GM23248 (cell line): ENCODE measurements around the gene TMEM117. TPM values are rescaled to one million over a fixed set of nuclear protein-coding genes. Genes with fewer than 3 reads are reported as not detected.

Experiments used
- DNase-seq: peaks from one replicate; pipeline ENCODE4 v3.0.0-alpha.2; 2015
- H2AFZ ChIP-seq: fragments of 200-600 bp; sonication (generic); 2 replicates; pipeline ENCODE4 v1.6.1; 2016; ENCODE audit warnings: antibody characterized with exemption
- H3F3A ChIP-seq: fragments of 200-600 bp; sonication (generic); 2 replicates; pipeline ENCODE4 v1.6.1; 2016; ENCODE audit warnings: mild to moderate bottlenecking, antibody characterized with exemption, mixed run types; ENCODE audit not compliant: insufficient read depth
- H3K27ac ChIP-seq: fragments of 200-600 bp; sonication (generic); 2 replicates; pipeline ENCODE4 v1.5.1; 2016; ENCODE audit warnings: mild to moderate bottlenecking
- H3K27me3 ChIP-seq: fragments of 200-600 bp; sonication (generic); replicated peaks from 2 replicates; pipeline ENCODE4 v1.6.1; 2016; ENCODE audit warnings: mild to moderate bottlenecking; ENCODE audit not compliant: insufficient read depth
- H3K36me3 ChIP-seq: fragments of 200-600 bp; sonication (generic); 2 replicates; pipeline ENCODE4 v1.6.1; 2016; ENCODE audit warnings: low read depth, mild to moderate bottlenecking
- H3K4me1 ChIP-seq: fragments of 200-600 bp; sonication (generic); 2 replicates; pipeline ENCODE4 v1.6.1; 2016; ENCODE audit warnings: mild to moderate bottlenecking; ENCODE audit not compliant: insufficient read depth
- H3K4me2 ChIP-seq: fragments of 200-600 bp; sonication (generic); one replicate; pipeline ENCODE4 v1.6.1; 2016; ENCODE audit warnings: mild to moderate bottlenecking; ENCODE audit not compliant: unreplicated experiment
- H3K4me3 ChIP-seq: fragments of 200-600 bp; sonication (generic); 2 replicates; pipeline ENCODE4 v1.5.1; 2016; ENCODE audit warnings: mild to moderate bottlenecking
- H3K79me2 ChIP-seq: fragments of 200-600 bp; sonication (generic); 2 replicates; pipeline ENCODE4 v1.6.1; 2016; ENCODE audit warnings: mild to moderate bottlenecking; ENCODE audit not compliant: insufficient read depth
- H3K9ac ChIP-seq: fragments of 200-600 bp; sonication (generic); 2 replicates; pipeline ENCODE4 v1.6.1; 2016; ENCODE audit warnings: mild to moderate bottlenecking
- H3K9me2 ChIP-seq: fragments of 200-600 bp; sonication (generic); 2 replicates; pipeline ENCODE4 v1.6.1; 2016; ENCODE audit warnings: mixed run types, mild to moderate bottlenecking, moderate library complexity; ENCODE audit not compliant: insufficient read depth
- H3K9me3 ChIP-seq: fragments of 200-600 bp; sonication (generic); one replicate; pipeline ENCODE4 v1.6.1; 2017; ENCODE audit warnings: low read depth
- H4K20me1 ChIP-seq: fragments of 200-600 bp; sonication (generic); 2 replicates; pipeline ENCODE4 v1.6.0; 2016; ENCODE audit not compliant: insufficient read depth
- EZH2 ChIP-seq: fragments of 200-600 bp; sonication (generic); IDR thresholded peaks from 2 replicates; pipeline ENCODE4 v1.6.1; 2018; ENCODE audit warnings: antibody characterized with exemption, mild to moderate bottlenecking; ENCODE audit not compliant: insufficient read depth, poor library complexity, severe bottlenecking
- EZH2phosphoT487 ChIP-seq: fragments of 200-600 bp; sonication (generic); IDR thresholded peaks from 2 replicates; pipeline ENCODE4 v1.6.1; 2018; ENCODE audit warnings: antibody characterized with exemption, moderate library complexity, mild to moderate bottlenecking, low read depth; ENCODE audit not compliant: insufficient read depth
- WGBS, 2 experiments: methylation state at CpG; one replicate each; pipeline ENCODE4 v1.1.6; 2015 to 2017; ENCODE audit warnings: low lambda C conversion rate in 2 of 2, low coverage in 1 of 2; ENCODE audit errors: missing lambda C conversion rate in 2 of 2; 5-methylcytosine and 5-hydroxymethylcytosine counted together
- in situ Hi-C: fragments of 300-500 bp; cut with MboI; formaldehyde crosslinking; loops from 2 replicates; pipeline ENCODE4 v1.15.0; 2020
- polyA plus RNA-seq: library from polyadenylated mRNA; unstranded; fragments of >200 nt; fragmentation: Nextera tagmentation; extraction: Ambion mirVana; gene quantifications from 2 replicates; pipeline ENCODE4 v1.2.1, GENCODE V29; 2016
- total RNA-seq: library from RNA; depleted of rRNA; stranded (reverse); fragments of >200 nt; shearing (Covaris generic); gene quantifications from 2 replicates; pipeline ENCODE4 v1.2.3, GENCODE V29; 2014

The TMEM117 gene
- total and polyA plus RNA-seq, 2 experiments from 2014 or later: 12.1 to 19.1 TPM

GRCh38 chr12:43978556-43978955, 142.7 kb downstream of the TMEM117 start:
- Histone ChIP-seq H3F3A (no peaks in the 10 kb centered on the region), H3K79me2 (no peaks in the 10 kb centered on the region), H3K9me2 (no peaks in the 10 kb centered on the region), H3K9ac (no peak overlapping the region), H3K4me3 (no peak overlapping the region), H3K9me3 (no peaks in the 10 kb centered on the region), H4K20me1 (no peaks in the 10 kb centered on the region), H3K27ac (no peak overlapping the region), H3K36me3 (no peaks in the 10 kb centered on the region), H3K4me1 (no peaks in the 10 kb centered on the region), H3K27me3 (no peaks in the 10 kb centered on the region), H3K4me2 (no peak overlapping the region), H2AFZ (no peak overlapping the region)
- TF ChIP-seq EZH2: no peak
- WGBS, 2 experiments: 88% methylated on average over 2 of the region's 2 CpGs
- no peak for DNase-seq
- in situ Hi-C loops: no loop called here

- Histone ChIP-seq H3F3A (no peaks in the 10 kb centered on the region), H3K9me2 (no peaks in the 10 kb centered on the region), H3K9ac (no peak overlapping the region), H3K4me2 (no peak overlapping the region), H3K36me3 (no peaks in the 10 kb centered on the region), H3K27ac (no peak overlapping the region), H2AFZ (no peak overlapping the region), H3K9me3 (no peaks in the 10 kb centered on the region), H3K27me3 (no peaks in the 10 kb centered on the region), H3K79me2 (no peaks in the 10 kb centered on the region), H4K20me1 (no peaks in the 10 kb centered on the region), H3K4me1 (no peaks in the 10 kb centered on the region), H3K4me3 (no peak overlapping the region)
- no peak for DNase-seq
- in situ Hi-C loops: no loop called here
- 78 to 81% methylated on average over 3 of the region's 3 CpGs for WGBS, 2 experiments
- TF ChIP-seq EZH2: no peak
- no peak for TF ChIP-seq EZH2phosphoT487
These were observed 143.6 kb downstream of the TMEM117 start for GRCh38 chr12:43979450-43979849.

GRCh38 chr12:43980627-43981191, 144.8 kb downstream of the TMEM117 start:
- 89 to 90% methylated on average over 6 of the region's 6 CpGs for WGBS, 2 experiments
- H3K27me3 ChIP-seq: no peaks in the 10 kb centered on the region
- no peaks in the 10 kb centered on the region for H3K79me2 ChIP-seq
- no peak overlapping the region for H3K27ac ChIP-seq
- no peaks in the 10 kb centered on the region for H3F3A ChIP-seq
- no peak overlapping the region for H3K4me3 ChIP-seq
- H3K36me3 ChIP-seq: no peaks in the 10 kb centered on the region
- H3K9me2 ChIP-seq: no peaks in the 10 kb centered on the region
- H3K4me1 ChIP-seq: no peaks in the 10 kb centered on the region
- in situ Hi-C loops: no loop called here
- H3K4me2 ChIP-seq: no peak overlapping the region
- TF ChIP-seq EZH2phosphoT487 (no peak), EZH2 (no peak)
- no peaks in the 10 kb centered on the region for H3K9me3 ChIP-seq
- H3K9ac ChIP-seq: no peak overlapping the region
- H4K20me1 ChIP-seq: no peaks in the 10 kb centered on the region
- no peak for DNase-seq
- no peak overlapping the region for H2AFZ ChIP-seq

- no peak overlapping the region for H3K4me3 ChIP-seq
- DNase-seq: no peak
- no peak overlapping the region for H2AFZ ChIP-seq
- H3K36me3 ChIP-seq: no peaks in the 10 kb centered on the region
- H3K9ac ChIP-seq: no peak overlapping the region
- no peaks in the 10 kb centered on the region for H3K9me2 ChIP-seq
- H3K4me1 ChIP-seq: no peaks in the 10 kb centered on the region
- no peaks in the 10 kb centered on the region for H3K9me3 ChIP-seq
- no peaks in the 10 kb centered on the region for H3F3A ChIP-seq
- H3K4me2 ChIP-seq: no peak overlapping the region
- H3K27ac ChIP-seq: no peak overlapping the region
- no peak for TF ChIP-seq EZH2
- no peaks in the 10 kb centered on the region for H3K79me2 ChIP-seq
- no peaks in the 10 kb centered on the region for H3K27me3 ChIP-seq
- in situ Hi-C loops: no loop called here
- H4K20me1 ChIP-seq: no peaks in the 10 kb centered on the region
These were observed 145.8 kb downstream of the TMEM117 start for GRCh38 chr12:43981726-43982125.

- Histone ChIP-seq H3K79me2 (no peaks in the 10 kb centered on the region), H3K4me1 (no peaks in the 10 kb centered on the region), H3K9me3 (no peaks in the 10 kb centered on the region), H3K4me3 (no peak overlapping the region), H3K27me3 (no peaks in the 10 kb centered on the region), H3K36me3 (no peaks in the 10 kb centered on the region), H3K27ac (no peak overlapping the region), H3F3A (no peaks in the 10 kb centered on the region), H3K4me2 (no peak overlapping the region), H3K9me2 (no peaks in the 10 kb centered on the region), H4K20me1 (no peaks in the 10 kb centered on the region), H2AFZ (no peak overlapping the region), H3K9ac (no peak overlapping the region)
- in situ Hi-C loops: no loop called here
- 76 to 86% methylated on average over 2 of the region's 2 CpGs for WGBS, 2 experiments
- TF ChIP-seq EZH2phosphoT487 (no peak), EZH2 (no peak)
- DNase-seq: no peak
These were observed 146.7 kb downstream of the TMEM117 start for GRCh38 chr12:43982544-43982943.
